T-helper 1 cell (primary cell): ENCODE data around the gene SLC12A3.

ENCODE experiments used
- DNase-seq, 5 donors: peaks; one replicate each; pipeline ENCODE4 v3.0.0-alpha.2; 2012 to 2020

Gene SLC12A3

GRCh38 chr16:56946767-56947603 is 82.0 kb downstream of the SLC12A3 start:
- no peak for DNase-seq

GRCh38 chr16:56947604-56947995 is 82.6 kb downstream of the SLC12A3 start:
- DNase-seq: no peak

GRCh38 chr16:56948234-56948633 is 83.2 kb downstream of the SLC12A3 start:
- DNase-seq: no peak

GRCh38 chr16:56950051-56950450 is 85.0 kb downstream of the SLC12A3 start:
- DNase-seq: no peak

- no peak for DNase-seq
Observed at GRCh38 chr16:56950455-56950854, 85.4 kb downstream of the SLC12A3 start.

- peak in 4 of 5 donors; percentile 23 to 63 (median 27) for DNase-seq
Observed at GRCh38 chr16:56950881-56951771, 86.1 kb downstream of the SLC12A3 start.

- no peak for DNase-seq
Observed at GRCh38 chr16:56953006-56953405, 88.0 kb downstream of the SLC12A3 start.

- no peak for DNase-seq
Observed at GRCh38 chr16:56956076-56956475, 91.1 kb downstream of the SLC12A3 start.

GRCh38 chr16:56956756-56957155 is 91.7 kb downstream of the SLC12A3 start:
- DNase-seq: no peak

GRCh38 chr16:56960681-56961281 is 95.8 kb downstream of the SLC12A3 start:
- no peak for DNase-seq

- DNase-seq: no peak
Observed at GRCh38 chr16:56961386-56961785, 96.4 kb downstream of the SLC12A3 start.

- no peak for DNase-seq
Observed at GRCh38 chr16:56961851-56962281, 96.9 kb downstream of the SLC12A3 start, which contains the start of gene CETP. Gene CETP (plus strand): TSS chr16:56961950. CDS start chr16:56961980, 30 bp downstream.

- DNase-seq: peak; percentile 87 to 94 (median 90)
Observed at GRCh38 chr16:56964243-56965148, 99.5 kb downstream of the SLC12A3 start.
